RWPE1 (cell line): Measurements from ENCODE around the gene RAMACL.

Source experiments
- CTCF ChIA-PET: fragments of 350-600 bp; sonication (Branson Sonifier 250); formaldehyde crosslinking; extraction: SDS; loops from one replicate; lab custom pipeline; 2021; lab: Yijun Ruan, JAX
- POLR2A ChIA-PET: fragments of 400-600 bp; formaldehyde crosslinking; extraction: SDS; loops from one replicate; lab custom pipeline; 2020; ENCODE audit warnings: antibody characterized with exemption; ENCODE audit not compliant: low non-redundant PET; lab: Yijun Ruan, JAX
- DNase-seq: peaks from one replicate; pipeline ENCODE4 v3.0.0; 2012; ENCODE audit warnings: low spot score
- H3K27ac ChIP-seq: fragments of 450-650 bp; 2 replicates; pipeline ENCODE4 v1.5.1; 2017
- CTCF ChIP-seq: fragments of 450-650 bp; conservative IDR thresholded peaks from 2 replicates; pipeline ENCODE4 v1.5.1; 2017; ENCODE audit warnings: low read depth, mild to moderate bottlenecking

Gene RAMACL

GRCh38 chr6:166591026-166591425 is 4.5 kb upstream of the RAMACL start:
- TF ChIP-seq CTCF = no peak
- no peak for DNase-seq
- CTCF ChIA-PET = no interaction called here
- POLR2A ChIA-PET = no interaction called here
- no peak overlapping the region; the same call in 1 of the 2 replicates for H3K27ac ChIP-seq

- CTCF ChIA-PET = no interaction called here
- no peak for TF ChIP-seq CTCF
Measured at GRCh38 chr6:166589786-166590574, 3.5 kb upstream of the RAMACL start.

GRCh38 chr6:166589337-166589731 is 2.9 kb upstream of the RAMACL start:
- CTCF ChIA-PET = interaction anchor here (0.6 kb wide), 1 partner anchor 19 kb away, joined by 4 read pairs; no protein-coding TSS in a partner anchor

More at GRCh38 chr6:166589786-166590574, 3.5 kb upstream of the RAMACL start:
- POLR2A ChIA-PET = no interaction called here
- no peak for DNase-seq
- peak overlapping the region; percentile 54; the same call in 1 of the 2 replicates for H3K27ac ChIP-seq

GRCh38 chr6:166588691-166589336 is 2.3 kb upstream of the RAMACL start:
- CTCF ChIA-PET = interaction anchor here (0.6 kb wide), 1 partner anchor 19 kb away, joined by 4 read pairs; no protein-coding TSS in a partner anchor
- POLR2A ChIA-PET = no interaction called here
- DNase-seq = no peak
- no peak for TF ChIP-seq CTCF
- H3K27ac ChIP-seq = peak overlapping the region; percentile 63

More at GRCh38 chr6:166589337-166589731, 2.9 kb upstream of the RAMACL start:
- no peak overlapping the region for H3K27ac ChIP-seq
- POLR2A ChIA-PET = no interaction called here
- TF ChIP-seq CTCF = no peak
- DNase-seq = no peak

- CTCF ChIA-PET = interaction anchor here (0.6 kb wide), 1 partner anchor 63 kb away, joined by 5 read pairs; no protein-coding TSS in a partner anchor
- POLR2A ChIA-PET = no interaction called here
- no peak for DNase-seq
- TF ChIP-seq CTCF = no peak
- peak overlapping the region; percentile 63 for H3K27ac ChIP-seq
Measured at GRCh38 chr6:166587631-166588413, 1.3 kb upstream of the RAMACL start.
